GM19463 (cell line): ENCODE data around the gene C5orf47.

Source experiments
- ATAC-seq: cut with Tn5 transposase; IDR thresholded peaks from one replicate; pipeline ENCODE4 v1.9.1; 2021; ENCODE audit warnings: mild to moderate bottlenecking, moderate library complexity; ENCODE audit not compliant: unreplicated experiment

Gene C5orf47

GRCh38 chr5:174022384-174023095 is 33.6 kb downstream of the C5orf47 start:
- ATAC-seq, result no peak

DNA sequence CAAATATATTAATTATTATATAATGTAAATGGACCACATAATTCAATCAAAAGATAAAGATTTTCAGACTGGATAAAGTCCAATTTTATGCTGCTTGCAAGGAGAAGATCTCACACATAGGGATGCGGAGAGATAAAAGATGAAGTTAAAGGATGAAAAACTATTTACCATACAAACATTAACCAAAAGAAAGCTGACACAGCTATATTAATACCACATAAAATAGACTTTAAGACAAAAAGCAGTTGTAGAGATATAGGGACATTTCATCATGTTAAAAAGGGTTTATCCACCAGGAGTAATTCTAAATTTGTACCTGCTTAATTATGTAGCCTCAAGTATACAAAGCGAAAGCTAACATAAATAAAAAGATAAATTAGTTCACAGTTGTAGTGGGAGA is 41.3 kb downstream of the C5orf47 start:
- ATAC-seq, result no peak

GRCh38 chr5:174044466-174045254 is 55.7 kb downstream of the C5orf47 start:
- ATAC-seq, result no peak

GRCh38 chr5:174045470-174046025 is 56.6 kb downstream of the C5orf47 start, which contains the start of gene NSG2:
NSG2 (plus strand) TSS chr5:174045706; CDS start chr5:174046756, 1,050 bp downstream.
- peak; percentile 97 for ATAC-seq

DNA sequence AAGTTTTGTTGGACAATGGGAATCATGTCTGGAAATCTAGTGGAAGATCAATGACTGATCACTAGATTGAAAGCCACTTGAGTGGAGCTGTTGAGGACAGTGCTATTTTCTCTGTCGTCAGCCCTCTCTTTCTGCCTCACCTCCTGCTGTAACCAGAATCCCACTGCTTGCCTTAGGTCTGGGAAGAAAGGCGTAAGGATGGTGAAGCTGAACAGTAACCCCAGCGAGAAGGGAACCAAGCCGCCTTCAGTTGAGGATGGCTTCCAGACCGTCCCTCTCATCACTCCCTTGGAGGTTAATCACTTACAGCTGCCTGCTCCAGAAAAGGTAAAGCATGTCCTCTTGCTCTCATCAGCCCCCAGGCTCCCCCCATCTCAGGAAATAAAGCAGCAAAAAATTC is 57.6 kb downstream of the C5orf47 start:
- no peak for ATAC-seq

DNA sequence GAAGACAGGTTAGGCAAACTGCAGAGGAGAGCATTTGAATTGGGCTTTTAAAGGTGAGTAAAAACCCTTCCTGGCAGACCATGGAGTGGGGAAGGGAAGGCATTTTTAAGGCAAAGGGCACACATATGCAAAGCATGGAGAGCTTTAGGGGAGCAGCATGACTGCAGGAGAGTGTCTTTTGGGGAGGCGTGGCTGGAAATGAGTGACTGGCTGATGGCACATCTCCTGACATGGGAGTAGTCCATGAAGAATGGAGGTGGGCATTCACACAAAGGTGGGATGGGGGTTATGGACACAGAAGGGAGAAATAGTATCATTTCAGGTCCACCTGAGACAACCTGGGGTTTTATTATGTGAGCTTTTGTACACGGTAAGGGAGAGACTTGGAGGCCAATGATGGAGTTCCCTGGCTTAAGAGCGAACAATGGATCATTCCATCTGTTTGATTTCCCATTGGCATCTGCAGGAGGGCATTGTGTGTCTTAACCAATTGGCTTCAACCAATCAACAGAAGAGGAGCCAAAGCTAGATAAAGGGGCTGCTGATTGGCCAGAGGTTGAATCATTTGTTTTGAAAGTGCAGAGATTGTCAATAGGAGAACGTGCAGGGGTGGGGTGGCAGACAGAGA is 58.6 kb downstream of the C5orf47 start:
- ATAC-seq, result no peak

DNA sequence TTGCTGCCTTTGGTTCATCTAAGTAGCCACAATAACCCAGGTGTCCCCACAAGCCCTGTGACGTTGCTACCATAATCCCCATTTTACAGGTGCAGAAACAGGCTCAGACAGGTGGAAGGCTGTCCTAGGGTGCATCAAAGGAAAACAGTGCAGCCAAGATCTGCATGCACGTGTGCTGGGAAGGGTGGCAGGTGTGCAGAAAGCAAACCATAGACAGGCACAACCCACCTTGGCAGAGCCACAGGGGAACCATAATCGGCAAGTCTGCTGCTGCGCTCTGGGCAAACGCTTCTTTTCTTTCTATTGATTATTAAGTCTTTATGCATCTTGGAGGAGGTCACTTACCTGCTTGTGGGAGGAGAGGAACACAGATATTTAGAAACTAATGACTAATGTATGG is 63.7 kb downstream of the C5orf47 start:
- no peak for ATAC-seq

- ATAC-seq, result no peak
These were observed 64.9 kb downstream of the C5orf47 start for GRCh38 chr5:174053905-174054304.
